ENCODE results near the gene MARVELD2.
"Not testable (repeated sequence)": the region's sequence is repeated elsewhere in the genome, so short reads cannot be mapped to it uniquely, and the experiment has no call there.

The MARVELD2 gene

DNA sequence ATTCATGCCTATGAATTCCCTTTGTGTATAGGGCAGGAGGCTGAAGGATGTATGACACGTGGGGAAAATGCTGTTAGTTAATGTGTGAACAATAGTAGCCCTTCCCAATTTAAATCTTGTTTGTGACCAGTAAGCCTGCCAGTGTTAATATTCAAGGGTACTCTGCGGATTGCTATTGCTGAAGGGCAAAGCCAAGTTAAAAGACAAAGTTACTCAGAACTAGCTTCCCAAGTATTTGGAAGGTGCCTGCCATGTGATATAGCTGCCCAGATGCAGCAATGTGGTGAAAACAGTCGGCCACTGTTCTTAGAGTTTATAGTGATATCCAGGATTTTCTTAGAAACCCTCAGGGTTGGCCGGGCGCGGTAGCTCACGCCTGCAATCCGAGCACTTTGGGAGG lies 34.6 kb downstream of the MARVELD2 start:
- no peak for DNase-seq (ENCODE audit: low read depth in 1 of 2, low spot score in 1 of 2)

DNA sequence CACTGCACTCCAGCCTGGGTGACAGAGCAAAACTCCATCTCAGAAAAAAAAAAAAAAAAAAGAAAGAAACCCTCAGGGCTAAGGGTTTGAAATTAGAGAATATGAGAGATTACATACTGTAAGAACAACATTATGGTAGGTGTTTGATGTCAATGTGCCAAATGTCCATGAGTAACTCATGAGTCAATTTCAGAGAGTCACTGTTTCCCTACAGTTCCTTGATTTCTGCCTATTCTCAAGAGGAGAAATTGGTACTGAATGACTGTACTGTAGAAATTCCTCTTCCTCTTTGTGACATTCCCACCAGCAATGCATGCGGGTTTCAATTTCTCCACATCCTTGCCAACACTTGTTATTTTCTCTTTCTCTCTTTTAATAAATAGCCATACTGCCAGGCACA lies 35.2 kb downstream of the MARVELD2 start:
- DNase-seq (ENCODE audit: low read depth in 1 of 2, low spot score in 1 of 2) = no peak

DNA sequence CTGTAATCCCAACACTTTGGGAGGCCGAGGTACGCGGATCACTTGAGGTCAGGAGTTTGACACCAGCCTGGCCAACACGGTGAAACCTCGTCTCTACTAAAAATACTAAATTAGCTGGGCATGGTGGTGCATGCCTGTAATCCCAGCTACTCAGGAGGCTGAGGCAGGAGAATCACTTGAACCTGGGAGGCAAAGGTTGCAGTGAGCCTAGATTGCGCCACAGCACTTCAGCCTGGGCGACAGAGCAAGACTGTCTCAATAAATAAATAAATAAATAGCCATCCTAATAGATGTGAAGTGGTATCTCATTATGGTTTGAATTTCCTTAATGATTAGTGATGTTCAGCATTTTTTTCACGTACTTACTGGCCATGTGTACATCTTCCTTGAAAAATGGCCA lies 35.6 kb downstream of the MARVELD2 start:
- not testable (repeated sequence) for DNase-seq (ENCODE audit: low read depth in 1 of 2, low spot score in 1 of 2)

DNA sequence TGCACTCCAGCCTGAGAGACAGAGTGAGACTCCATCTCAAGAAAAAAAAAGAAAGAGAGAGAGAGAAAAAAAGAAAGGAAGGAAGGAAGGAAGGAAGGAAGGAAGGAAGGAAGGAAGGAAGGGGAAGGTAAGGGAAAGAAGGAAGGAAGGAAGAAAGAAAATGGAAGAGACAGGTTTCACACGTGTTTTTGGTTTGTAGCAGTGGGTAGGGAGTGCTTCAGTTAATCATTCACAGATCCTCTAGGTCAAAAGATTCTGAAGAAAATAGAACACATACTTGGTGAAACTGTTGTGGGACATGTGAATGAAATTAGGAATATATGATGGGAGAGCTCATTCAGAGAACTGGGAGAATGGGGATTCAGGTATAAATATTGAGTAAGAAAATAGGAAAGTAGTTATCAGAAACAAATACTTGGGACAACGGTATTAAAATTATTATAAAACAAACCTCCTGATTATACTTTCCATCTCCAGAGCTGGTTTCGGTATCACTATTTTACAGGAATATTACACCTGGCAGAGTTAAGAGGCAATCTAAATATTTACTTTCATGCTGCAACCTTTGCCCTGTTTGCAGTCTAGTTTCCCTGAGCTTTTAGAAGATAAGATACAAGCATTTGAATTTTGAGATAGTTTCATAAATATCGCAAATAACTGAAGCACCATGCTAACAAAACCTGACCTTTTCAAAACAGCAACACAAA lies 37.2 kb downstream of the MARVELD2 start:
- DNase-seq (ENCODE audit: low read depth in 1 of 2, low spot score in 1 of 2) = no peak

DNA sequence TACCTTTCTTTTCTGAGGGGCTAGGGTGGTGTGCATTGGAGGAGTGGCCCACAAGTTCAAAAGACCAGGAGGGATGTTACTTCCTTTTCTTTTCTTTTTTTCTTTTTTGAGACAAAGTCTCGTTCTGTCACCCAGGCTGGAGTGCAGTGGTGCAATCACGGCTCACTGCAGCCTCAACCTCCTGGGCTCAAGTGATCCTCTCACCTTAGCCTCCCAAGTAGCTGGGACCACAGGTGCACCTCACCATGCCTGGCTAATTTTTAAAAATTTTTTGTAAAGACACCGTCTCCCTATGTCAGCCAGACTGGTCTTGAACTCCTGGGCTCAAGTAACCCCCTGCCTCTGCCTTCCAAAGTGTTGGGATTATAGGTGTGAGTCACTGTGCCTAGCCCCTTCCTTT lies 38.6 kb downstream of the MARVELD2 start:
- DNase-seq (ENCODE audit: low read depth in 1 of 2, low spot score in 1 of 2) = not testable (repeated sequence)

DNA sequence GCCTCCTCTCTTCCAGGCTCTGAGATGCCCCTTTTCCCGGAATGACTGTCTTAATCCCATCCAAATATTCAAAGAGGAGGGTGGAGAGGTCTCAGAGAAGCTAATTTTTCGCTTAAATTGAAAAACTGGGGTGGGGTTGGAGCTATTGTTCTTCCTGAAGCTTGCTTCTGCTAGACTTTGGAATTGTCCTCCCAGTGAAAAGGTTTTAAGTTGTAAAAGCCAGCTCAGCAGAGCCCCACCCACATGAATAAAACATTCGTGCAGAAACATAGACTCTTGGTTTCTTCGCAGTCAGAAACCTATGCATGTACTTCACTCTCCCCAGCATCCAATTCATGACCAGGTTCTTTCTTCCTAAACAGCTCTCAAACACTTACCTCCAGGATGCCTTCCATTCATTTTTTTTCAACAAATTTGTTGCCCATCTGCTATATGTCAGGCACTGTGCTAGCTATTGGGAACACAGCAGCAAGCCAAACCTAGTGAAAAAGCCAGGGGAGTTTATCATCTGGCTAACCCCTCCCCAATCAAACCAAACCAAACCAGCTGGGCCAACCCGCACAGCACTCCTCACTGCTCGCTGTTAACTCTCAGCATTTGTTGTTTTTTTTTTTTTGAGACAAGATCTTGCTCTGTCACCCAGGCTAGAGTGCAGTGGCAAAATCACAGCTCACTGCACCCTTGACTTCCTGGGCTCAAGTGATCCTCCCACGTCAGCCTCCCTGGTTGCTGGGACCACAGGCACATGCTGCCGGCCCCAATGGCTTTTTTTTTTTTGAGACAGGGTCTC lies 39.7 kb downstream of the MARVELD2 start:
- DNase-seq (ENCODE audit: low read depth in 1 of 2, low spot score in 1 of 2) = no peak

DNA sequence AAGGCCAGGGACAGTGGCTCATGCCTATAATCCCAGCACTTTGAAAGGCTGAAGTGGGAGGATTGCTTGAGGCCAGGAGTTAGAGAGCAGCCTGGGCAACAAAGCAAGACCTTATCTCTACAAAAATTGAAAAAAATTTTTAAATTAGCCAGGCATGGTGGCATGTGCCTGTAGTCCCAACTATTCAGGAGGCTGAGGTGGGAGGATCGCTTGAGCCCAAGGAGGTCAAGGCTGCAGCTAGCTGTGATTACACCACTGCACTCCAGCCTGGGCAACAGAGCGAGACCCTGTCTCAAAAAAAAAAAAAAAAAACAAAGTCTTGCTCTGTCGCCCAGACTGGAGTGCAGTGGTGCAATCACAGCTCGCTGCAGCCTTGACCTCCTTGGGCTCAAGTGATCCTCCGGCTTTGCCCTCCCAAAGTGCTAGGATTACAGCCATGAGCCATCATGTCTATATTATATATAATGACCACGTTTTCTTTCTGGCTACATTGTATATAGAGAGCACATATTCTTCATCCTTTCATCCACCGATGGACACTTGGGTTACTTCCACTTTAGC lies 40.6 kb downstream of the MARVELD2 start:
- DNase-seq (ENCODE audit: low read depth in 1 of 2, low spot score in 1 of 2) = not testable (repeated sequence)

DNA sequence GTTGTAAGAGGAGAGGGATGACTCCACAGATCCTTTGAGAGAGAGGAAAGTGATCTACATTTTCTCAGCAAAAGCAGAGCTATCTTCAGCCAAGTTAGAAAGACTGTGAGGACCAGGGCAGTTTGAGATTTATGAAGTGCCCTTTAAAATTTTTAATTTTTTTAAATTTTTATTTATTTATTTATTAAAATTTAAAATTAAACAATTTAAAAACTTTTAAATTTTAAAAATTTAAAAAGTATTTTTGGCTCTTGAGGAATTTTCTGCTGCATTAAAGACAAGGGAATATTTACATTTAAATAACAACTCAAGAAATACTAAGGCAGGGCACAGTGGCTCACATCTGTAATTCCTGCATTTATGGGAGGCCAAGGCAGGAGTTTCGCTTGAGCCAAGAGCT lies 47.3 kb downstream of the MARVELD2 start:
- DNase-seq (ENCODE audit: low read depth in 1 of 2, low spot score in 1 of 2) = no peak

DNA sequence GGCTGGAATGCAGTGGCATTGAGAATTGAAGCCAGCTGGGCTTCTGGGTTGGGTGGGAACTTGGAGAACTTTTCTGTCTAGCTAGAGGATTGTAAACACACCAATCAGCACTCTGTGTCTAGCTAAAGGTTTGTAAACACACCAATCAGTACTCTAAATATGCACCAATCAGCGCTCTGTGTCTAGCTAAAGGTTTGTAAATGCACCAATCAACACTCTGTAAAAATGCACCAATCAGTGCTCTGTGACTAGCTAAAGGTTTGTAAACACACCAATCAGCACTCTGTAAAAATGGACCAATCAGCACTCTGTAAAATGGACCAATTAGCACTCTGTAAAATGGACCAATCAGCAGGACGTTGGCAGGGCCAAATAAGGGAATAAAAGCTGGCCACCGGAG lies 51.5 kb downstream of the MARVELD2 start:
- DNase-seq (ENCODE audit: low read depth in 1 of 2, low spot score in 1 of 2) = not testable (repeated sequence)

DNA sequence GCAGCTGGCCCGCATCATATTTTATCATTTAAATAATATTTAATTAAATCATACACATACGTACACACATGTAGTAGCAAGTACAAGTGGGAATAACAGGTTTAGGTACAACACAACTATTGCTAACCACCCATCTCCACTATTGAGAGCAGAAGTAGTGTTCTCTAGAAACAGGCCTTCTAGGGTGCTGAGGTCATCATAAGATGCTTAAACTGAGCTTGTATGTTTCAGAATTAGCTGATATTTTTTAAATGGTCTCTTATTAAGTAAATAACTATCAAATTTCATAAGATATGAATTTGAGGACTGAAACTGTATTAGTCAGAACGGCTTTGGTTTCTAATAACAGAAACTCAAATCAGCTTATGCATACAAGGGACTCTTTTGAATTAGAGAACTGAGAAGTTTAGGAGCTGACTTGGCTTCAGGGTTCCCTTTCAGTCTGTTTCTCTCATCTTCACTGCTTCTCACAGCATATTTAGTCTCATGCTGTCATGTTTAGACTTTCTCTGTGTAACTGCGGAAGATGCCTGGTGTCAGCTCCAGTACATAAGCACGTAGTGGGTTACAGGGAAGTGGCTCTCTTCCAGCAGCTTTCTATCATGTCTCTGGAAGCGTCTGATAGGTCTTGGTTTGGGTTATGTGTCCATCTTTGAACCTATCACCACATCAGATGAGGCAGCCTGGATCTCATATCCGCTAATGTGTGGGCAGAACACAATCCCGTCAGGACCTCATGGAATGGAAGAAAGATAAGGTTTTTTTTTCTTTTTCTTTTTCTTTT lies 52.7 kb downstream of the MARVELD2 start:
- DNase-seq (ENCODE audit: low read depth in 1 of 2, low spot score in 1 of 2) = no peak

DNA sequence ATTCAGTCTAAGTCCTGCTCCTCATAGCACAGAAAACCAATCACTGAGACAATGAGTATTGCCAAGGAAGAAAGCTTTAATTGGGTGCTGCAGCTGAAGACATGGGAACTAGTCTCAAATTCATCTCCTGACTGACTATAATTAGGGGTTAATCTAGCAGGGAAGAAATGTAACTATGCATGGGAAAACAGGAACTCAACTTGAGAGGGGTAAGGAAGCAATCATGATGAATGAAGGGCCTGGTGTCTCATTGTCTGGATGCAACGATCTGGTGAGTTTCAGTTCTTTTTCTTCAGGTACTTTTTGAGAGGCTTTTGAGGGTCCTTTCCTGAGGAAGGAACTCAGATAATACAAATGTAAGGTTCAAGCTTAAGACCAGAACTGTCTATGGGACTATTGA lies 53.7 kb downstream of the MARVELD2 start:
- DNase-seq (ENCODE audit: low read depth in 1 of 2, low spot score in 1 of 2) = no peak

DNA sequence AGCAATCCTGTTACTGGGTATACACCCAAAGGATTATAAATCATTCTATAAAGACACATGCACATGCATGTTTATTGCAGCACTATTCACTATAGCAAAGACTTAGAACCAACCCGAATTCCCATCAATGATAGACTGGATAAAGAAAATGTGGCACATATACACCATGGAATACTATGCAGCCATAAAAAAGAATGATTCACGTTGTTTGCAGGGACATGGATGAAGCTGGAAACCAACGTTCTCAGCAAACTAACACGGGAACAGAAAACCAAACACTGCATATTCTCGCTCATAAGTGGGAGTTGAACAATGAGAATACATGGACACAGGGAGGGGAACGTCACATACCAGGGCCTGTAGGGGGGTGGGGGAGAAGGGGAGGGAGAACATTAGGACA lies 56.6 kb downstream of the MARVELD2 start:
- not testable (repeated sequence) for DNase-seq (ENCODE audit: low read depth in 1 of 2, low spot score in 1 of 2)

DNA sequence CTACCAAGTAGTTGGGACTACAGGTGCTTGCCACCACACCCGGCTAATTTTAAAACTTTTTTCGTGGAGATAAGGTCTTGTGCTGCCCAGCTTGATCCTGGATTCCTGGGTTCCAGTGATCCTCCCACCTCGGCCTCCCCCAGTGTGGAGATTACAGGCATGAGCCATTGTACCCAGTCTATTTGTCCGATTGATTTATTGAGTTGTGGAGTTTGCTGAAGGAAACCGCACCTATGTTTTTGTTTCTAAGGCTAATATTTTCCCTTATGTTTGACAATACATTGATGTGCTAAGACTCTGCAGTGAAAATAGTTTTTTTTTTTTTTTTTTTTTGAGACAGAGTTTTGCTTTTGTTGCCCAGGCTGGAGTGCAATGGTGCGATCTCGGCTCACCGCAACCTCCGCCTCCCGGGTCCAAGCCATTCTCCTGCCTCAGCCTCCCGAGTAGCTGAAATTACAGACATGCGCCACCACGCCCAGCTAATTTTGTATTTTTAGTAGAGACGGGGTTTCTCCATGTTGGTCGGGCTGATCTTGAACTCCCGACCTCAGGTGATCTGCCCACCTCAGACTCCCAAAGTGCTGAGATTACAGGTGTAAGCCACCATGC lies 57.7 kb downstream of the MARVELD2 start:
- not testable (repeated sequence) for DNase-seq (ENCODE audit: low read depth in 1 of 2, low spot score in 1 of 2)

DNA sequence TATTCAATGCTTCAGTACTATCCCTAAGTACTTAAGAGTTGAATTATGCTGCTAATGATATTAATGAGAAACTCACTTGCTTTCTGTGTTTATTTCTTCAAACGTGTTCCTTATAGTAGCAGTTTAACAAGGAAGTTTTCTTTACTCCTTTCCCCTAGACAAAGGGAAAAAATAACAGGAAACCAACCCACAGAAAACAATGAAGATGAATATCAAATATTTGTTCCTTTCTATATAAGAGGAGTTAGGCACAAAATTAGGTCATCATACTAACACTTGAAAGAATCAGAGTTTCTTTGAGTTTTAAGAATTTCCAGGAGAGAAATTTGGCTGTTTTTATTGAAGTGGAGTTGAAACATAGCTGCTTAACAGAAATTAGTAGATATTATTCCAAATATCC lies 62.3 kb downstream of the MARVELD2 start:
- no peak for DNase-seq (ENCODE audit: low read depth in 1 of 2, low spot score in 1 of 2)

DNA sequence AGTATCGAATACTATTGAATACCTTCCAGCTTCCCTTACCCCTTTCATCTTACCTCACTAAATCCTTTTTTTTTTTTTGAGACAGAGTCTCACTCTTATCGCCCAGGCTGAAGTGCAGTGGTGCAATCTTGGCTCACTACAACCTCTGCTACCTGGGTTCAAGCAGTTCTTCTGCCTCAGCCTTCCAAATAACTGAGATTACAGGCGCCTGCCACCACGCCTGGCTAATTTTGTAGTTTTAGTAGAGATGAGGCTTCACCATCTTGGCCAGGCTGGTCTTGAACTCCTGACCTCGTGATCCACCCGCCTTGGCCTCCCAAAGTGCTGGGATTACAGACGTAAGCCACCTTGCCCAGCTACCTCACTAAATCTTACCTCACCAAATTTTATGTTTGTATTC lies 63.4 kb downstream of the MARVELD2 start:
- not testable (repeated sequence) for DNase-seq (ENCODE audit: low read depth in 1 of 2, low spot score in 1 of 2)

DNA sequence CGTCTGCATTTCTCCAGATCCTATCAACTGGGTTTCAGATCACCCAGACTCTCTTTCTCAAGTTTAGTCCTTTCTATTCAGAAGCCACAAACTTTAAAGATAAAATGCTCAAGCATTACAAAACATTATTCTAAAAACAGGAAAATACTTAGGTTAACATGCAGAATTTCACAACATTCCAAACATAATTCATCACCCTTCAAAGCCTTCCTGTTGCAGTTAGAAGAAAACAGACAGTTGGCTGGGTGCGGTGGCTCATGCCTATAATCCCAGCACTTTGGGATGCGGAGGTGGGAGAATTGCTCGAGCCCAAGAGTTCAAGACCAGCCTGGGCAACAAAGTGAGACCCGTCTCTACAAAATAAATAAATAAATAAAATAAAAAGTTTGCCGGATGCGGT lies 70.0 kb downstream of the MARVELD2 start:
- DNase-seq (ENCODE audit: low read depth in 1 of 2, low spot score in 1 of 2) = no peak

DNA sequence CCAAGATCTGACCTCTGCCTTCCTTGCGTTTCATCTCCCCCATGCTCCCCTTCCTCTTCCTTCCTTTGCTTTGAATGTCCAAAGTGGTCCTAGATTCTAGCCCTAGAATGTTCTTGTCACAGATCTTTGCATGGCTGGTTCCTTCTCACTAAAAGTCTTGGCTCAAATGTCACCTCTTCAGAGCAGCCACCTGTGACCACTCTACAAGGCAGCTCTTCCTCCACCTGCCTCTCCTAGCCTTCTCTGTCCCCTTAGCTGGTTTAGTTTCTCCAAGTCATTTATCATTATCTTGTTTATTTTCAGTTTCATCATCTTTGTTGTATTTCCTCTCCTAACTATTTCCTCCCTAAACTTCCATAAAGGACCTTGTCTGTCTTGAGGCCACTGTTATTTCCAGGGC lies 70.6 kb downstream of the MARVELD2 start:
- DNase-seq (ENCODE audit: low read depth in 1 of 2, low spot score in 1 of 2) = no peak

DNA sequence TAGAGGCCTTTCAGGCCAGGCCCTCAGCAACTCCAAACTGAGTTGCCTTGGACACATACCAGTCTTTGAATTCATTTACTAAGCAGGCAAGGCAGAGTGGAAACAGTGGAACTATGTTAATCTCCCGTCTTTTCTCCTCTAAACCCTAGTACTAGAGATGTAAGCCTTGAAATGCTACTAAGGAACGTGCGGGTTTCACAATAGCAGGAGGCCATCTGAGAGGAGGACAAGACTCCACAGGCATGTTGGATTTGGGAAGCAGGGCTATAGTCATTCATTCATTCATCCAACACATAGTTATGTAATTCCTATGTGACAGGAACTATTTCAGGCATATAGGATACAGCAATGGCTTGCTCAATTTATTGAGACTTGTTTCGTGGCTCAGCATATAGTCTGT lies 74.3 kb downstream of the MARVELD2 start:
- DNase-seq (ENCODE audit: low read depth in 1 of 2, low spot score in 1 of 2) = no peak

DNA sequence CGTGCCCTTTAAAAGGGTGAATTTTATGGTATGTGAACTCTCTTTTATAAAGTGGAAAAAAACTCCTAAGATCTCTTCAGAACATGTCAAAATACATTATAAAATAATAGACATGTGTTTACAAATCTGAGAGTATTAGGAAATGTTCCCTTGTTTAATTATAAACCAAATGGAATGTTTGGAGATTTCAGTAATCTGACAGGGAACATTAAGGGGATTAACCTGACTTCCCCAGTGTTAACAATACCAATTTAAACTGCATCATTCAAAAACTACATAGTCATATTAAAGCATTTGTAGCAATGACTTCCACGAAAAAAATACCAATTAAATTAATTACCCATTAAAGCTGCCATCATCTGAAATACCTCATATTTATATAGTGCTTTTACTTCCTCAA lies 76.1 kb downstream of the MARVELD2 start:
- no peak for DNase-seq (ENCODE audit: low read depth in 1 of 2, low spot score in 1 of 2)

DNA sequence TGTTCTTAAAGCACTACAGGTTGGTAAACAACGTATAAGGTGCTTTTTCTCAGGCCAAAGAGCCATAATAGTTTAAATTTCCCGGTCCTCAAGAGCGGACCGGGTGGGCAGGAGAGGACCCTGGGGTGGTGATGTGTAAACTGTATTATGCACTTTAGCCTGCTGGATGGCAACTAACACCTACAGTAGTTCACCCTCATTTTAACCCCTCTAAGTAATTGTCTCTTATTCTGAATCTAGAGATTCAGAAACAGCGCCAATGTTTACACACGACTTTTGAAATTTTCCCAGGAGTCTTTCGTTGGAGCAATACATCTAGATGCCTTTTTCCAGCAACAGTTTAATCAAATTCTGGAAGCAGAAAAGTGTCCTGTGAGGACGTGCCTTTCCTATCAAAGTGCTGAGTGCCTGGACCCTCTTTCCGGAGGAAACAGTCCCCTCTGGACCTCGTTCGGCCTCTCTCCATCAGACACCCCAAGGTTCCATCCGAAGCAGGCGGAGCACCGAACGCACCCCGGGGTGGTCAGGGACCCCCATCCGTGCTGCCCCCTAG lies 77.0 kb downstream of the MARVELD2 start:
- DNase-seq (ENCODE audit: low read depth in 1 of 2, low spot score in 1 of 2) = no peak

DNA sequence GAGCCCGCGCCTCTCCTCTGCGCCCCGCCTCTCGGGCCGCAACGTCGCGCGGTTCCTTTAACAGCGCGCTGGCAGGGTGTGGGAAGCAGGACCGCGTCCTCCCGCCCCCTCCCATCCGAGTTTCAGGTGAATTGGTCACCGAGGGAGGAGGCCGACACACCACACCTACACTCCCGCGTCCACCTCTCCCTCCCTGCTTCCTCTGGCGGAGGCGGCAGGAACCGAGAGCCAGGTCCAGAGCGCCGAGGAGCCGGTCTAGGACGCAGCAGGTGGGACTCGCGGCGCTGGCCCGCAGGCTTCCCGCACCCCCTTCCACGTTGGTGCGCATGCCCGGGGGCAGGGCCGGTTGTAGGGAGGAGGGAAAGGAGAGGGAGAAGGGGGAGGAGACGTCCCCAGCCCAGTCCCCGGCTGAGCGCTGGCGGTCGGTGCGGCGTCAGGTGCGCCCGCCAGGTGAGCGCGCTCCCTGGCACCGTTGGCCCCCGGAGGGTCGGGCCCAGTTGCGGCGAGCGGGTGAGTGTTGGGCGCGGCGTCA lies 77.5 kb downstream of the MARVELD2 start, which contains the start of gene OCLN:
Gene OCLN, plus strand, starts transcription at position 400 of the 532 bp plus-strand sequence. CDS start 11,455 bp downstream, outside the sequence.
- no peak for DNase-seq (ENCODE audit: low read depth in 1 of 2, low spot score in 1 of 2)

All from activated T-helper 1 cell treated with anti-CD3 and anti-CD28 coated beads, Interleukin-2, amount 50 U/mL, for 16 hours (primary cell).